BJ (cell line): ENCODE data around the gene PSMB9. TPM values are rescaled to one million over a fixed set of nuclear protein-coding genes. Genes with fewer than 3 reads are reported as not detected.

Experiments
- CTCF ChIA-PET: fragments of 350-600 bp; formaldehyde crosslinking; extraction: SDS; loops from one replicate; lab custom pipeline; 2021; ENCODE audit warnings: antibody characterized with exemption, inconsistent platforms; lab: Yijun Ruan, JAX
- POLR2A ChIA-PET: fragments of 300-600 bp; sonication (Branson Sonifier 250); formaldehyde crosslinking; extraction: SDS; loops from one replicate; lab custom pipeline; 2021; ENCODE audit warnings: antibody characterized with exemption; lab: Charles Lee
- DNase-seq: peaks from one replicate; pipeline ENCODE4 v3.0.0-alpha.2; 2011; ENCODE audit warnings: low read depth
- H3K27me3 ChIP-seq: 2 replicates; pipeline ENCODE4 v1.6.0; 2011; ENCODE audit warnings: low read length; ENCODE audit not compliant: control insufficient read depth, insufficient read depth
- H3K36me3 ChIP-seq: 2 replicates; pipeline ENCODE4 v1.5.1; 2011; ENCODE audit warnings: low read length; ENCODE audit not compliant: control insufficient read depth, insufficient read depth
- H3K4me3 ChIP-seq: 2 replicates; pipeline ENCODE4 v1.5.1; 2011; ENCODE audit warnings: low read depth, mild to moderate bottlenecking, control low read depth, low read length
- CTCF ChIP-seq: IDR thresholded peaks from 2 replicates; pipeline ENCODE4 v1.5.1; 2011; ENCODE audit warnings: low read depth, mild to moderate bottlenecking, control low read depth, inconsistent platforms, low read length, moderate library complexity; ENCODE audit not compliant: insufficient read depth
- polyA plus RNA-seq: library from polyadenylated mRNA; depleted of rRNA; stranded (reverse); fragments of >200 nt; gene quantifications from 2 replicates; pipeline ENCODE4 v1.2.3, GENCODE V29; 2011

Gene PSMB9
- polyA plus RNA-seq, 1 experiment, result 44.7 TPM

DNA sequence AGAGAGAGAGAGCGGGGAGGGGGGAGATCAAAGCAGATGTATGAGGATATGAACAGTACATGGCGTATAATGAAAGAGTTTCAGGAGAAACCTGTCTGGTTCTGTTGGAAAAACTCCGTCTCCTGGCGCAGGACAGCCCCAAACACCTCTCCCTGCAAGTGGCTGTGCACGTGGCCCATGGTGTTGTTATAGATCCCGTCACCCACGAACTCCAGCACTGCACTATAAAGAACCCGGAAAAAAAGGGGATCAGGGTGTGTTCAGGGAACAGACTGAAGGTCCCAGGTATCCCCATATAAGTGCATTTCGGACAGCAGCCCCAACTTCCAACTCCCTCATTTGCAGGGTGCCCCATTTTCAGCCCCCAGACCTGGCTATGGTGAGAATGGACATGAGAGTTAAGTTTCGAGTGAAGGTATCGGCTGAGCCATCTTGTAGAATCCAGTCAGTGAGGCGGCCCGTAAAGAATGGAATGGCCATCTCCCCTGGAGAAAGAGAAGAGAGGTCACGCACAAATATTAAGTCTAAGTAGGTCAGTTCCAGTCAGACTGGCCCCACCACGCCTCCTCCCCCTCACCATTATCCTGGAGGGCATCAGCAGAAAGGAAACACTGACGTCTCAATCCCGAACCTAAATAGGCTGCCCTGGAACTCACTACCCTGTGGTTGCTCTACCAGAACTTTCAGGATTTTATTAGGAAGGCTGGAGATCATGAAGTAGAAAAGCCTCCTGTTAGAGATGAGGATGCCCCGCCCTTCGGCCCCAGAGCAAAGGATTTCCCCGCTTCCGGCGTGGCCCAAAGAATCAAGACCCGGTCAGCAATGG lies 1.8 kb upstream of the PSMB9 start:
- no peak for DNase-seq
- CTCF ChIA-PET, result interaction anchor here (1.5 to 5.8 kb wide), 4 partner anchors 7 to 13 kb away, joined by 7 to 102 read pairs (median 14); partner anchors contain the start of gene TAP2
- Histone ChIP-seq H3K4me3 (peak overlapping the region; percentile 65), H3K27me3 (no peaks in the 10 kb centered on the region), H3K36me3 (peaks cover 19% of the 10 kb centered on the region)
- TF ChIP-seq CTCF, result no peak
- POLR2A ChIA-PET, result no interaction called here

- DNase-seq, result no peak
- no peak for TF ChIP-seq CTCF
- CTCF ChIA-PET, result interaction anchor here (0.8 to 5.8 kb wide), 11 partner anchors 8 to 60 kb away, joined by 3 to 102 read pairs (median 7); partner anchors contain the start of gene TAP2
- Histone ChIP-seq H3K36me3 (peaks cover 17% of the 10 kb centered on the region), H3K4me3 (peak overlapping the region; percentile 65), H3K27me3 (no peaks in the 10 kb centered on the region)
- POLR2A ChIA-PET, result interaction anchor here (0.6 to 1.4 kb wide), 3 partner anchors 10 to 122 kb away, joined by 3 to 8 read pairs (median 4); no protein-coding TSS in a partner anchor
These were observed 1.0 kb upstream of the PSMB9 start for GRCh38 chr6:32852844-32853540.

- peaks cover 11% of the 10 kb centered on the region for H3K36me3 ChIP-seq
- ChIA-PET CTCF (interaction anchor here (0.6 to 5.8 kb wide), 11 partner anchors 8 to 129 kb away, joined by 3 to 102 read pairs (median 6); partner anchors contain the start of genes PSMB8 and TAP2), POLR2A (interaction anchor here (0.6 to 1.4 kb wide), 2 partner anchors 116 to 709 kb away, joined by 4 to 8 read pairs; no protein-coding TSS in a partner anchor)
- no peaks in the 10 kb centered on the region for H3K27me3 ChIP-seq
- peak overlapping the region; percentile 65 for H3K4me3 ChIP-seq
- no peak for DNase-seq
- TF ChIP-seq CTCF, result no peak
These were observed 585 bp downstream of the PSMB9 start for GRCh38 chr6:32854376-32855178.

DNA sequence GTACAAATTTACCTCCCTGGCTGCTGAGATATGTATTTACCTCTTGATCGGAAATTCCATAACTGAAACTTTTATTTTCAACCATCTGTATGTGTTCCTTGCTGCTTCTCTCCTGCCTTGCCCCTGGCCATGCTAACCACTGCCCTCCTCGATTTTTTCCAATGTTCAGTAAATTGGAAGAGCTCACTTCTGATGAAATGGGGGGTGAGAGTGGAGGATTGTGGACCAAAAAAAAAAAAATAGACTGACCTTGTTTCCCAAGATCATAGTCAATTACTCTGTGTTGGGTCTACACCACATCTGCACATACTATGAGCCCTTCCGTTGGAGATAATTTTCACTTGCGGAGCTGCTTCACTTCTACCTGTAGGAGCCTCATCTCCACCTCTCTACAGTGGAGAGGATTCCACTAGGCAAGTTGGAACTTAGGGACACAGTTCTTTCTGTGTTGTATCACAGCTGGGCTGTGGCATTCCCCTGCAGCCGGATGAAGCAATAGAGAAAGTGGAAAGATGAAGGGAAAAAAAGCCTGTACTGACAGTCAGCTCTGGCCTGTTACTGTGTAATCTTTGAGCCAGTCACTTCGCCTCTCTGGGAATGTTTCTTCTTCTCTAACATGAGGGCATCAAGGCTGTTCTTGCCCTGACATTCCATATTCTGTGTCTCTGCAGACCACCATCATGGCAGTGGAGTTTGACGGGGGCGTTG lies 1.6 kb downstream of the PSMB9 start:
- CTCF ChIA-PET, result interaction anchor here (0.7 to 5.8 kb wide), 7 partner anchors 8 to 121 kb away, joined by 3 to 102 read pairs (median 6); partner anchors contain the start of genes PSMB8 and TAP2
- Histone ChIP-seq H3K27me3 (no peaks in the 10 kb centered on the region), H3K36me3 (peaks cover 6% of the 10 kb centered on the region), H3K4me3 (no peak overlapping the region)
- POLR2A ChIA-PET, result interaction anchor here (0.6 kb wide), 1 partner anchor 710 kb away, joined by 4 read pairs; no protein-coding TSS in a partner anchor
- no peak for TF ChIP-seq CTCF
- no peak for DNase-seq
